H7 (cell line): ENCODE measurements around the gene TNRC6B. TPM values are rescaled to one million over a fixed set of nuclear protein-coding genes. Genes with fewer than 3 reads are reported as not detected.
"Not testable (repeated sequence)": the region's sequence is repeated elsewhere in the genome, so short reads cannot be mapped to it uniquely, and the experiment has no call there.

Experiments used
- DNase-seq: peaks from one replicate; pipeline ENCODE4 v3.0.0; 2012
- H3K27me3 ChIP-seq: 2 replicates; pipeline ENCODE4 v1.6.0; 2011; ENCODE audit warnings: mild to moderate bottlenecking, low read length; ENCODE audit not compliant: control insufficient read depth, insufficient read depth
- H3K36me3 ChIP-seq: replicated peaks from 2 replicates; pipeline ENCODE4 v1.5.1; 2011; ENCODE audit warnings: low read length; ENCODE audit not compliant: control insufficient read depth, insufficient read depth
- H3K4me3 ChIP-seq: 2 replicates; pipeline ENCODE4 v1.5.1; 2011; ENCODE audit warnings: low read depth, mild to moderate bottlenecking, control low read depth, low read length, moderate library complexity; ENCODE audit not compliant: insufficient read depth
- total RNA-seq: library from RNA; depleted of rRNA; stranded (reverse); fragments of >200 nt; shearing (Covaris generic); gene quantifications from 2 replicates; pipeline ENCODE4 v1.2.3, GENCODE V29; 2014

Gene TNRC6B
- total RNA-seq, 1 experiment from 2014 or later = 13.0 TPM

DNA sequence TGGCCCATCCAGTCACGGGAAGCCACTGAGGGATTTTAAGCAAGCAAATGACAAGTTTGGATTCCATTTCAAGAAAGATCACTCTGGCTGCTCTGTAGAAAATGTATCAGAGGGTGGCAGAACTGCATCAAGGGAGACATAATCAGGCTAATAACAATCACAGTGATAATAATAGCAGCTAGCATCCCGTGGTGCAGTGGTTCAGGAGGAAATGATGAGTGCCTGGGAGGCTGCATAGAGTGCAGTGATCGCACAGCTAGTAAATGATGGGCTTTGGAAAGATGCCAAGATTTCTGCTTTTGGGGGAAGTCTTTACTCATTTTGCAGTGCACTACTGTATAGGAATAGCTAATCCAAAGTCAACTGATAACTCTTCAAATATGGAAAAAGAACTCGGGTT, 35.8 kb downstream of the TNRC6B start:
- DNase-seq = no peak
- Histone ChIP-seq H3K27me3 (no peaks in the 10 kb centered on the region), H3K4me3 (no peak overlapping the region), H3K36me3 (no peaks in the 10 kb centered on the region)

DNA sequence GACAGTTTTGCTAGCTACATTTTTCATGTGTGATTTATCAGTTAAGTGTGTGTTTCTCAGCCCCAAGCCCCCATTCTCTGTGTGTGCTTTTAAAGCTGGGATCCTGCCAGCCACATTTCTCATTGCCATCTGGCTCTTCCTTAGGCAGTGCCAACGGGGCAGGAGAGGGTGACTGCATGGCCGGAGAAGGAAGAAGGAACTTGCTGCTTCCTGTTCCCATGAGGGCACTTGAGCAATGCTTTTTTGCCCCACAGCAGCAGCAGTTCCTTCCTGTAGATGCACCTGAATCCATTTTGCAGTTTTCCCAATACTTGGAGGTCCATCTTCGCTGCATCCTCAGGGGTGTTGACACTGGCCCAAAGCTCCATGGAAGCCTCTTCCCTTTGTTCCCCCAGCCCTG, 37.5 kb downstream of the TNRC6B start:
- Histone ChIP-seq H3K36me3 (no peaks in the 10 kb centered on the region), H3K27me3 (no peaks in the 10 kb centered on the region)
- DNase-seq = no peak

DNA sequence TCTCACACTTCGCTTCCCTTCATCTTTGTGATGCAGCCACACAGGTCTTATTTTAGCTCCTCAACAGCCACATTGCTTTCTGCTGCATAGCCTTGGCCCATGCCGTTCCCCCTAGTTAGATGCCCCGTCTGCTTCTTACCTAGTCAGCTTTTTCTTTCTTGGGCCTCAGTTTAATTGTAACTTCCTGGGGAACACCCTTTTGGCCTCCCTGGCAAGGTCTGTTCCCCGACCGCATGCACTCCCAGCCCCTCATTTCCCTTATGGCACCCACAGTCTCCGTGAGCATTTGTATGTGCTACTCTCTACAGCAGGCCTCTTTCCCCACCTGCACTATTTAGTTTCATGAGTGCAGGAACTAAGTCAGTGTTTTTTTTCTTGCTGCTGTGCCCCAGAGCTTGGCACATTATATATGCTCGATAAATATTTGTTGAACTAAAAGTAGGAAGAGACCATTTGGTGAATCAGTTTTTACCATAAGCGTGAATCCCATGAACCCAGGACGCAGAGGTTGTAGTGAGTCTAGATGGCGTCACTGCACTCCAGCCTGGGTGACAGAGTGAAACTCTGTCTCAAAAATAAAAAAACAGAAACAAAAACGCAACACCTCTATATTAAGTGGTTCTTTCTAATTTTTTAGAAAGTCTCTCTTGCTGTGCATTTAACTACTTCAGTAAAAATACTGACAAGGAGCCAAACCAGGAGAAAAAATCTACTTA, 38.5 kb downstream of the TNRC6B start:
- no peak overlapping the region for H3K4me3 ChIP-seq
- no peaks in the 10 kb centered on the region for H3K36me3 ChIP-seq
- no peak for DNase-seq
- no peaks in the 10 kb centered on the region for H3K27me3 ChIP-seq

More for the DNA sequence above, 37.5 kb downstream of the TNRC6B start:
- no peak overlapping the region for H3K4me3 ChIP-seq

DNA sequence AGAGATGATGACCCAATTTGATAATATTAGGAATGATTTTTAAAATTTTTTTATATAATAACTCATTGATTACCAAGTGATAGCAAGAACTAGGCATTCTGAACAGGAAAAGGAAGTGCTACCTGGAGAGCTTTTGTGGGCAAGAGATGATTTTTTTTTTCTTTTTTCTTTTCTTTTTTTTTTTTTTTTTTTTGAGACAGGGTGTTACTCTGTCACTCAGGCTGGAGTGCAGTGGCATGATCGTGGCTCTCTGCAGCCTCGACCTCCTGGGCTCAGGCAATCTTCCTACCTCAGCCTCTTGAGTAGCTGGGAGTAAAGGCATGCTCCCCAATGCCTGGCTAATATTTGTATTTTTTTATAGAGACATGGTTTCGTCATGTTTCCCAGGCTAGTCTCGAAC, 40.4 kb downstream of the TNRC6B start:
- H3K36me3 ChIP-seq = no peaks in the 10 kb centered on the region
- no peaks in the 10 kb centered on the region for H3K27me3 ChIP-seq
- no peak overlapping the region for H3K4me3 ChIP-seq
- no peak for DNase-seq

DNA sequence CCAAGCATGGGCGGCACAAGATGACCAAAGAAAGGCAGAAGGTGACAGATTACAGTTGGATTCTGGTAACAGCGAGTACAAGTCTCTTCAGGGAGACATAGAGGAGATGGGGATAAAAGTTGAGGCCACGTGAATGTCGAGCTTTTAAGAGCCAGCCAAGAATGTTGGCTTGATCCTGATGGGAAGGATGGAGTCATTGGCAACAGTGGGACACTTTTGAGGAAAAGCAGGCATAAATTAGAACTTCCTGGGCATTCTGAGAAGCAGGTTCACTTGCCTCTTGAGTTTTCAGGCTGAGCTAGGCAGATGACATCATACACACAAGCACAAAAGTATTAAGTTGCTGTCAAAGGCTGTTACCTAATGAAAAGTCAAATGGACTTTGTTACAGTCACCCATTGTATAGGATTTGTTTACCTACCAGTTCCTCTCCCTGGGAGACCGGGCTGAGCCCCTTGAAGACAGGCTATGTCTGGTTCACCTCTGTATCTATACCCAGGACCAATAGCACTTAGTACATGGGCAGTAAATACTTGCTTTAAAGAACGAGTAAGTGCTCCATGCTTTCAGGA, 41.1 kb downstream of the TNRC6B start:
- H3K4me3 ChIP-seq = no peak overlapping the region
- no peaks in the 10 kb centered on the region for H3K36me3 ChIP-seq
- H3K27me3 ChIP-seq = no peaks in the 10 kb centered on the region
- no peak for DNase-seq

- no peak overlapping the region for H3K4me3 ChIP-seq
Observed at GRCh38 chr22:40220316-40221054, 42.8 kb downstream of the TNRC6B start.

GRCh38 chr22:40221055-40221414, 43.3 kb downstream of the TNRC6B start:
- H3K4me3 ChIP-seq = no peak overlapping the region
- no peaks in the 10 kb centered on the region for H3K27me3 ChIP-seq
- no peak for DNase-seq
- H3K36me3 ChIP-seq = no peaks in the 10 kb centered on the region

More at GRCh38 chr22:40220316-40221054, 42.8 kb downstream of the TNRC6B start:
- no peak for DNase-seq
- Histone ChIP-seq H3K36me3 (no peaks in the 10 kb centered on the region), H3K27me3 (no peaks in the 10 kb centered on the region)

DNA sequence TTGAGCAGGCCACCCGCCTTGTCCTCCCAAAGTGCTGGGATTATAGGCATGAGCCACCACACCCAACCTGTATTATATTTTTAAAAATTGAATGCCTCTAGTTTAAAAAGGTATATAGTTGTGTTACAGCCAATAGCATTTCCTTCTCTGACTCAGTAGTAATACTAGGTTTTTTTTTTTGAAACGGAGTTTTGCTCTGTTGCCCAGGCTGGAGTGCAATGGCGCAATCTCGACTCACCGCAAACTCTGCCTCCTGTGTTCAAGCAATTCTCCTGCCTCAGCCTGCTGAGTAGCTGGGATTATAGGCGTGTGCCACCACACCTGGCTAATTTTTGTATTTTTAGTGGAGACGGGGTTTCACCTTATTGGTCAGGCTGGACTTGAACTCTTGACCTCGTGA, 45.3 kb downstream of the TNRC6B start:
- H3K36me3 ChIP-seq, H3K4me3 ChIP-seq, H3K27me3 ChIP-seq, DNase-seq: not testable (repeated sequence)

DNA sequence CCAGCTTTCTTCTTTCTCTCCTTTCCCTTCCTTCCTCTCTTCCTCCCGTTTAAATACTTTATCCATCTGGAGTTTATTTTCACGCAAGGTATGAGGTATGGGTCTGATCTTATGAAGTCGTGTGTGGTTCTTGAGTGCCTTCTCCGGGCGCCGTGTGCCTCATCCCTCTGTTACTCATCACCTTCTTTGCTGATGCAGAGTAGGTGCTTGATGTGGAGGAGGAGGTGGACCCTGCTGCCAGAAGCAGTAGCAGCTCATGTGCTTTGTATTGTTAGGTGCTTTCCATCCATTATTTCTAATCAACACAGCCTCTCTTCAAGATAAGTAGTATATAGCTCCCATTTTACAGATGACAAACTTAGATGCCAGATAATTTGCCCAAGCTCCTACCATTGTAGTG, 47.0 kb downstream of the TNRC6B start:
- Histone ChIP-seq H3K36me3 (no peaks in the 10 kb centered on the region), H3K4me3 (no peak overlapping the region), H3K27me3 (no peaks in the 10 kb centered on the region)
- no peak for DNase-seq

DNA sequence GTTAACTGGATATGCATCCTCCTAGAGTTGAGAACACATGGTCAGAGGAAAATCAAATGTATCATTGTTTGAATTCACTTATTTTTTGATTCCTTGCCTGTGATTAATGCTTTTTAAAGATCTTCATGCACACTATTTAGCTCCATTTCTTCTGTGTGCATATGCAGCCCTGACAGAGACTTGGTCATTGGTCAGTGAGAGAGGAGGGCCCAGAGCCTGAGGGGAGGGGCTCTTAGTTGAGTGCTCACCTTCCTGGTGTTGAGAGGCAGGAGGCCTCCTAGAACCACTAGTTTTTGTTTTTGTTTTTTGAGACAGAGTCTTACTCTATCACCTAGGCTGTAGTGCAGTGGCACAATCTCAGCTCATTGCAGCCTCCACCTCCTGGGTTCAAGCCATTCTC, 48.9 kb downstream of the TNRC6B start:
- Histone ChIP-seq H3K36me3 (no peaks in the 10 kb centered on the region), H3K4me3 (no peak overlapping the region), H3K27me3 (no peaks in the 10 kb centered on the region)
- no peak for DNase-seq

DNA sequence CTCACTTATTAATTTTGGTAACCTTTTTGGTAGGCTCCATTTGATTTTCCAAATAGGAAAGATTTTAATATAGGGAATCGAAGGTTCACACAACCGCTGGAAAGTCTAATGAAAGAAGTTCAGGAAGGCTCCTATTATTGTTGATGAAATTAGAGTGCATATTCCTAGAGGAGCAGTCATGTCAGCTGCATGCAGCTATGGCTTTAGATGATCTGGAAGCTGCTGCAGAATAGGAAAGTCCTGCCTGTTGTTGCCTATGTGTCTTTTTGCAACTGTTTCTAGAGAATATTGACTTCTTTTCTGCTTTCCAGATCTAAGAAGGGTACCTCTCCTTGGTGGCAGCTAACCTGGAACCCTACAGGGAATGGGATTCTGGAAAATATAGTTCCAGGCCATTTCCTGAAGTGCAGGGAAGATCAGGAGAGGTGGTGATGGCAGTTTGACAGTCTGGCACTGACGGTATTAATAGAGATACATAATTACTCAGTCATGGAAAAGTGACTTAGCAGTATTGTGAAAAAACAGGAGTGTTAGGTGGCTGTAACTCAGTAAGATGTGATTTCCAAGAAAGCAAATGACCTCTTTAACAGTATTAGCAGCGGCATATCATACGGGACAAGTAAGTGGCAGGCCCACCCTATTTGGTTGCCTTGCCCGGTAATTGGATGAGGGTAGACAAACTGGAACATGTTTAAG, 54.0 kb downstream of the TNRC6B start:
- Histone ChIP-seq H3K36me3 (no peaks in the 10 kb centered on the region), H3K27me3 (no peaks in the 10 kb centered on the region), H3K4me3 (no peak overlapping the region)
- no peak for DNase-seq

- H3K4me3 ChIP-seq = no peak overlapping the region
- no peak for DNase-seq
- no peaks in the 10 kb centered on the region; the same call in 1 of the 2 replicates for H3K36me3 ChIP-seq
- H3K27me3 ChIP-seq = no peaks in the 10 kb centered on the region
Observed at GRCh38 chr22:40232624-40233023, 54.9 kb downstream of the TNRC6B start.

- Histone ChIP-seq H3K27me3 (no peaks in the 10 kb centered on the region), H3K4me3 (no peak overlapping the region), H3K36me3 (no peaks in the 10 kb centered on the region; the same call in 1 of the 2 replicates)
- DNase-seq = no peak
Observed at GRCh38 chr22:40233886-40234285, 56.2 kb downstream of the TNRC6B start.

- no peaks in the 10 kb centered on the region; the same call in 1 of the 2 replicates for H3K36me3 ChIP-seq
- no peak for DNase-seq
- no peak overlapping the region for H3K4me3 ChIP-seq
- no peaks in the 10 kb centered on the region for H3K27me3 ChIP-seq
Observed at GRCh38 chr22:40234658-40235057, 56.9 kb downstream of the TNRC6B start.
